ENCODE data around the gene ROR2.
A peak's percentile ranks its signal among the peaks of the same experiment; 100 is the strongest.
"Not testable (repeated sequence)": the region's sequence is repeated elsewhere in the genome, so short reads cannot be mapped to it uniquely, and the experiment has no call there.

The ROR2 gene

GRCh38 chr9:91920630-91921350, 29.2 kb downstream of the ROR2 start:
- DNase-seq: no peak

- DNase-seq: no peak
Observed at GRCh38 chr9:91919621-91920020, 30.4 kb downstream of the ROR2 start.

GRCh38 chr9:91917436-91917835, 32.6 kb downstream of the ROR2 start:
- DNase-seq: no peak

DNA sequence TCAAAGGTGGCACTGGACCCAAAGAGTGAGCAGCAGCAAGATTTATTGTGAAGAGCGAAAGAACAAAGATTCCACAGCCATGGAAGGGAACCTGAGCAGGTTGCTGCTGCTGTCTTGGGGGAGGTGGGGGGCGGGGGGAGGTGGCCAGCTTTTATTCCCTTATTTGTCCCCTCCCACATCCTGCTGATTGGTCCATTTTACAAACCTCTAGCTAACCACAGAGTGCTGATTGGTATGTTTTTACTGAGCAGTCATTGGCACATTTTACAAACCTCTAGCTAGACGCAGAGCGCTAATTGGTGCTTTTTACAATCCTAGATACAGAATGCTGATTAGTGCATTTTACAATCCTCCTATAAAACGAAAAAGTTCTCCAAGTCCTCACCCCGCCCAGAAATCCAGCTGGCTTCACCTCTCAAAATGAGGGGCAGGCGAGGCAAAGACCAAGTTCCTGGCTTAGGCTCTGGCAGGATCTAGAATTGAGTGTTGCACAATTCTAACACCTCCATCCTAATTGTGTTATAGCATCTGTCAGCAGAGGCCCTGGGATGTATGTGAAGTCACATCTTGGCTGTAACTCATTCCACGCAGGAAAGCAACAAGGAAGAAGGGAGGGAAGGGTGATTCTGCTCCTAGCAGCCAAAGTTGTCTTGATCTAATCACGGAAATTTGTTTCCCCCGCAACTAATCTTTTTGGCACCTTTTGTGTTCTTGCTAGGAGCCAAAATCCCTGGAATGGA, 34.3 kb downstream of the ROR2 start:
- no peak for DNase-seq

DNA sequence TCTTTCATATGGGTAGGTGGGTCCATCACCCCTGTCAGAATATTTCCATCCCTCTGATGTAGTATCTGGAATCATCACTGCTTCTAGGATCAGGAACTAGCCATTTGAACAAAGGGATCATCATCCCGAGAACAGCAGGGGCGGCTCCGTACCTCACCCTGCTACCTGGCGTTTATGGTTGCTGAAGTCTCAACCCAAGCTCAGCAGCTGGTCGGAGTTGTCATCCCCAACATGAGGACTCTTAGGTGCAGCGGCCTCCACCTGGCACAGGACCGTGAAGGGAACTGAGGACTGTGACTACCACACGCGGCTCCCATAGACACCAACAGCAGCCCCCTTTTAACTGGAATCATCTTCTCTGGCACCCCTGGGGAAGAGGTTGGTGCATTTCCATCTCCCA, 35.1 kb downstream of the ROR2 start:
- DNase-seq: no peak

DNA sequence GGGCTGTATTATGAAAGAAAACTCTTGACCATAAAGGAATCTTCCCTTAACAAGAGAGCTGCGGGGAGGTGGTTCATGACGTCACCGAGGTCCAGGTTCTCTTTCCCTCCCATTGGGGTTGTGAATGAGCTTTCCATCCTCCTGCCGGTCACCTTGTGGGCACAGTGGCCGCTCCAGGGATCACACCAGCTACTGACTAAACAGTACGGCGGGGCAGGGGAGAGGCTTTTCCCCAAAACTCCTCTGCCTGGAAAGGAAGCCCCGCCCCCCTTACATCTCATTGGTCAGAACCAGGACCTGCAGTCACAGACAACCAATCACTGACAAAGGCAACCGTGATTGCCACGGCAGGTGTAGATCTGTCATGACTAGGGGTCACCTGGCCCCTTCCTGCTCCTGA, 35.6 kb downstream of the ROR2 start:
- no peak for DNase-seq

GRCh38 chr9:91913986-91914385, 36.0 kb downstream of the ROR2 start:
- DNase-seq: no peak

- no peak for DNase-seq
Observed at GRCh38 chr9:91913096-91913495, 36.9 kb downstream of the ROR2 start.

DNA sequence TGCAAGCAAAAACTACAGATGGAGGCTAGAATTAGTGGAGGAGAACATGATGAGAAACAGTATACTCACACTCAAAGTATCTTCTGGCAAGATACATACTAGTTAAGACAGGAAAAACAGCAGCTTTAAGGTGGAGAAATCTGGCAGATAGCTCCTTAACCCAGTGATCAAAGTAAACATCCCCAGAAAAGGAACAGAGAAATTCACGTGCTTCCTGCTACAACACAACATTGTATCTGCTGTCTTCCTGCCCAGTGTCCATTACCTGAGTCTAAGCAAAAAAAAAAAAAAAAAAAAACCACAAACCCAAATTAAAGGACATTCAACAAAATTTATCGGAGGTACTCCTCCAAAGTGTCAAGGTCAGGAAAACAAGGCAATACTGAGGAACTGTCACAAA, 38.4 kb downstream of the ROR2 start:
- DNase-seq: no peak

GRCh38 chr9:91909256-91909655, 40.8 kb downstream of the ROR2 start:
- DNase-seq: not testable (repeated sequence)

- DNase-seq: no peak
Observed at GRCh38 chr9:91908746-91909145, 41.3 kb downstream of the ROR2 start.

DNA sequence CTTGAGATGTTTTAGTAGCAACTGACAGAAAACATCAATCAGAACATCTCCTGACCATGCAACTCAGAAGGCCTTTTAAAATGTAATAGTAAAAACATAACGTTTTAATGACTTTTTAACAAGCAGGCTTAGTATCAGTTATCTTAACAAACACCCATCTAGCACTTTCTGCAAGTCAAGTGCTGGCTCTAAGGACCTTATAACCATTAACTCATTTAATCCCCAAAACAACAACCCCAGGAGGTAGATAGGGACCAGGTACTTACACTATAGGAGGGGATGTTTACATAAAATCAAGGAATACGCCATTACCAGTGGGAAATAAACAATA, 41.8 kb downstream of the ROR2 start:
- no peak for DNase-seq

DNA sequence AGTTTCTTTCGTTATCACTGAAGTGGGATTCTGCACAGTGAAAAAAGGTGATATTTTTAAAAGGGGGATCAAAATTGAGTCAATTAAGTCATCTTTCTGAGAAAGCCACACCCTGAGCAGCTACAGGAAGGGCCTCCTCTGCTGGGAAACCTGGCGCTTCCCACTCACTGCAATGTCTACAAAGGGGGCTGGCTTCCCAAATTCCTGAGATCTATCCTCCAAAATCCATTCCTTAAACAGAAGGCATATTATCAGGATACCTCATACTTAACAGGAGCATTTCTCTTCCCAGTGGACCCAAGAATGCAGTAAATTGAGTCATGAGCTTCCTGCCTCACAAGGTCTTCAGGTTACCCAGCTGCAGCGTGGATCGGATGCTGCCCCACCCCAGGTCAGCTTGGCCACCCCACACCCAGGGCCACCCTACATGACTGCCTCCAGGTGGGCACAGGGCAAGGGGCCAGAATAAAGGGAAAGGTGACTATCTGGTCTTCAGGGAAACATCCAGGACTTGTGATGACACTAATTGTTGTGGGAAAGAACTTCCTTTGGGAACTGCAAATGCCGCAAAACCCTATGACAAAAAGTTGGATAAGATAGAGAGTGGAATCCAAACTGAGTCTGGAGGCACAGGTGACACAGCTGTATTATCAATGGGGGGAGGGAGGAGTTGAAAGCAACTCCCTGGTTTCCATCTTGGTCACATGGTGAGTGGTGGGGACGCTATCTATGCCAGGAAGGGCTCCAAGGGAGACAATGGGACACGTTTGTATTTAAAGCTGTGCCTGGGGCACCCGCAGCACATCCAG, 42.3 kb downstream of the ROR2 start:
- DNase-seq: no peak

GRCh38 chr9:91905991-91906469, 44.0 kb downstream of the ROR2 start:
- DNase-seq: peak; percentile 49

DNA sequence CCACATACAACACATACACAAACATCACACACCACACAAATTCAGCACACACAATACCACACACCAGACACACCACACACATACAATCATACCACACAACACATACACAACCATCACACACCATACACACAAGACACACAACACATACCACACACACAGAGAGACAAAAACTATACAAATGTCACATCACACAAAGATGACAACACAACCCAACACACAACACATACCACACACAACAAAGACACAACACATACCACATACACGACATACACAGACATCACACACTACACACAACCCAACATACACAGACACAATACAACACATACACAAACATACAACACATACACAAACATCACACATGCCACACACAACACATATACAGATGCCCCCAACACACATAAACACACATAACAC, 44.8 kb downstream of the ROR2 start:
- DNase-seq: no peak

DNA sequence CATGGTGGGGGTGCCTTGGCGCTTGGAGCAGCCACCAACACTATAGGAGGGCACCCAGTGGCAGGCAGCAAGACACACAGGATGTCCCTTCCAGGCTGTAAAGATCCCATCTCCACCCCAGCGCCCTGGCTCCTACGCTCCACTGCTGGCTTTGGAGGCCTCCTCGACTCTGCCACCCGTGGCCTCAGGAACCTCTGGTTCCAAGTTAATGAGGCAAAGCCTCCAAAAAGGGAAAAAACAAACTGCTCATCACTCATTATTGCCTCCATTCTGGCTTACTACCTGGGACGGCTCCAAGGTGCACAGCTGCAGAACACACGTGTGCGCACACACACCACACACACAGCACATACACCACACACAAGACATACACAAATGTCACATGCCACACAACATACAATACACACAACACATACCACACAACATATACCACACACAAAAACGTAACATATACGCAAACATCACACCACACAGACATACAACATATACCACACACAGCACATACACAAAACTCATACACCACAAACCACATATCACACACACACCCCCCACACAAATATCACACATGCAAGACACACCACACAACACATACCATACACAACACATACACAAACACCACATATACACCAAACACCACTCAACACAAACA, 45.3 kb downstream of the ROR2 start:
- no peak for DNase-seq

- no peak for DNase-seq
Observed at GRCh38 chr9:91903126-91903911, 46.7 kb downstream of the ROR2 start.

- DNase-seq: no peak
Observed at GRCh38 chr9:91902475-91903125, 47.4 kb downstream of the ROR2 start.

- DNase-seq: no peak
Observed at GRCh38 chr9:91900797-91901177, 49.2 kb downstream of the ROR2 start.

GRCh38 chr9:91900055-91900796, 49.8 kb downstream of the ROR2 start:
- no peak for DNase-seq

GRCh38 chr9:91899594-91899993, 50.4 kb downstream of the ROR2 start:
- DNase-seq: no peak

Data from stimulated activated CD4-positive, alpha-beta T cell treated with anti-CD3 and anti-CD28 coated beads, Interleukin-15, amount 100 ng/mL, for 24 hours (primary cell).